ENCODE data around the gene KIAA0753.

DNA sequence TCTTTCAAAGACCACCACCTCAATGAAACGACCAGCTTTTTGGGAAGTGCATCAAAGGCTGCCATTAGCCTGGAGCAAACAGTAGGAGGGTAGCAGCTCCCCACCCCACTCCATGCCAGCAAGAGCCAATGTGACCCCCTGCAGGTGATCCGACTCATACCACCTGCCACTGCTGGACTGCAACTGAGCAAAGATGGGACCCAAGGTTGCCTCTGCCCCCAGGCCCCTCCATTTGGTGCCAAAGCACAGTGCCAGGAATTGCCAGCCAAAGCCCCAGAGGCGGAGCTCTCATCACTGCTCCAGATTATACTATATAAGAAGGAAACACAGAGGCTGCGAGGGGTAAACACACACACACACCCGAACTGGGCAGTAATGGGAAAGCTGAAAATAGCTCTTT, 92.5 kb downstream of the KIAA0753 start:
- TF ChIP-seq, protein P1, sequence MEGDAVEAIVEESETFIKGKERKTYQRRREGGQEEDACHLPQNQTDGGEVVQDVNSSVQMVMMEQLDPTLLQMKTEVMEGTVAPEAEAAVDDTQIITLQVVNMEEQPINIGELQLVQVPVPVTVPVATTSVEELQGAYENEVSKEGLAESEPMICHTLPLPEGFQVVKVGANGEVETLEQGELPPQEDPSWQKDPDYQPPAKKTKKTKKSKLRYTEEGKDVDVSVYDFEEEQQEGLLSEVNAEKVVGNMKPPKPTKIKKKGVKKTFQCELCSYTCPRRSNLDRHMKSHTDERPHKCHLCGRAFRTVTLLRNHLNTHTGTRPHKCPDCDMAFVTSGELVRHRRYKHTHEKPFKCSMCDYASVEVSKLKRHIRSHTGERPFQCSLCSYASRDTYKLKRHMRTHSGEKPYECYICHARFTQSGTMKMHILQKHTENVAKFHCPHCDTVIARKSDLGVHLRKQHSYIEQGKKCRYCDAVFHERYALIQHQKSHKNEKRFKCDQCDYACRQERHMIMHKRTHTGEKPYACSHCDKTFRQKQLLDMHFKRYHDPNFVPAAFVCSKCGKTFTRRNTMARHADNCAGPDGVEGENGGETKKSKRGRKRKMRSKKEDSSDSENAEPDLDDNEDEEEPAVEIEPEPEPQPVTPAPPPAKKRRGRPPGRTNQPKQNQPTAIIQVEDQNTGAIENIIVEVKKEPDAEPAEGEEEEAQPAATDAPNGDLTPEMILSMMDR (IDR thresholded peaks at IDR 0.05) = no peak
- TF ChIP-seq EP300 (IDR thresholded peaks at IDR 0.05) = no peak
- TF ChIP-seq POLR2A (IDR thresholded peaks at IDR 0.05) = no peak

Measured in sigmoid colon (tissue), 4 donors.